Activated CD8-positive, alpha-beta memory T cell treated with anti-CD3 and anti-CD28 coated beads, Interleukin-2, amount 50 U/mL, for 1 hour (primary cell): ENCODE measurements around the gene SVIL.
"Not testable (repeated sequence)": the region's sequence is repeated elsewhere in the genome, so short reads cannot be mapped to it uniquely, and the experiment has no call there.

Experiments
- DNase-seq: peaks from one replicate; pipeline ENCODE4 v3.0.0-alpha.2; 2020; ENCODE audit errors: extremely low read depth

The SVIL gene

GRCh38 chr10:29541422-29542210 lies 93.2 kb downstream of the SVIL start:
- DNase-seq: no peak

DNA sequence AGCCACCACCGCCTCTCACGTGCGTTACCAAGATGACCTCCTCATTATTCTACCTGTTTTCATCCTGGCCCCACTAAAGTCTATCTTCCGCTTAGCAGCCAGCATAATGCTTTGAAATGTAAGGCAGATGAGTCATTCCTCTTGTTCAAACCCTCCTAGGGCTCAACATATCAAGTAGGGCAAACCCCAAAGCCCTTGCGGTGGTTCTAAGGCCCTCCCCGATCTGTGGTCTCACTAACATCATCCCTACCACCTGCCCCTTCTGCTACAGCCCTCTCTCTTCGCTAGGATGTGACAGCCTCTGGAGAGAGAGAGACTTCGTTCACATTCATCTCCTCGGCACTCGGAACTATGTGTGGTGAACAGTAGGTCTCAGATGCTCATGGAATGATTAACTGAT lies 94.8 kb downstream of the SVIL start:
- DNase-seq: no peak

DNA sequence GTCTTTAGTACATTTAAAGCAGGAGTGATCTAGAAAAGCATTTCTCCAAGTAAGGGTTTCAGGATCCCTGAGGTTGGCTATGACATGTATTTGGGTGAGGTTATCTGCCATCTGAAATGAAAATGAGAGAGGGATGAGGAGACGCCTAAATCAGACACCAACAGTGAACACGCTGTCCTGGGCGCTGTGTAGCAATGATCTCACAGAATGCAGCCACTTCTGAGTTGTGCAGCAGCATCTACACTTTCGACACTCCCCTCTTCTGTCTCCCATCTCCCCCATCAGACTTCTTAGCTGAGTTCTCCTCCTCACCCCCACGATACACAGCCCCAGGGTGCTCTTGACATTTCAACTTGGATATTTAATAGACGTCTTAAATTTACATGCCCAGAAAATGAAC lies 95.4 kb downstream of the SVIL start:
- DNase-seq: no peak

- DNase-seq: no peak
These were observed 97.0 kb downstream of the SVIL start for GRCh38 chr10:29537799-29538198.

DNA sequence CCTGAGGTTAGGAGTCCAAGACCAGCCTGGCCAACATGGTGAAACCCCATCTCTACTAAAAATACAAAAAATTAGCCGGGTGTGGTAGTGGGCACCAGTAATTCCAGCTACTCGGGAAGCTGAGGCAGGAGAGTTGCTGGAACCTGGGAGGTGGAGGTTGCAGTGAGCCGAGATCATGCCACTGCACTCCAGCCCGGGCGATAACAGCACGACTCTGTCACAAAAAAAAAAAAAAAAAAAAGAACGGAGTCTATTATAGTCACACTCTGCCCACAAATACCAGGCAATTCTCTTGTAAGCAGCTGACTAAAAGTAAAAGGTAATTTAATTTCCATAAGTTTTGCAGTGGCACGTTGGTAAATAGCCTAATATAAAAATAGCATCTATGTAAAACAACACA lies 98.1 kb downstream of the SVIL start:
- not testable (repeated sequence) for DNase-seq

- DNase-seq: no peak
These were observed 98.9 kb downstream of the SVIL start for GRCh38 chr10:29535778-29536453.

DNA sequence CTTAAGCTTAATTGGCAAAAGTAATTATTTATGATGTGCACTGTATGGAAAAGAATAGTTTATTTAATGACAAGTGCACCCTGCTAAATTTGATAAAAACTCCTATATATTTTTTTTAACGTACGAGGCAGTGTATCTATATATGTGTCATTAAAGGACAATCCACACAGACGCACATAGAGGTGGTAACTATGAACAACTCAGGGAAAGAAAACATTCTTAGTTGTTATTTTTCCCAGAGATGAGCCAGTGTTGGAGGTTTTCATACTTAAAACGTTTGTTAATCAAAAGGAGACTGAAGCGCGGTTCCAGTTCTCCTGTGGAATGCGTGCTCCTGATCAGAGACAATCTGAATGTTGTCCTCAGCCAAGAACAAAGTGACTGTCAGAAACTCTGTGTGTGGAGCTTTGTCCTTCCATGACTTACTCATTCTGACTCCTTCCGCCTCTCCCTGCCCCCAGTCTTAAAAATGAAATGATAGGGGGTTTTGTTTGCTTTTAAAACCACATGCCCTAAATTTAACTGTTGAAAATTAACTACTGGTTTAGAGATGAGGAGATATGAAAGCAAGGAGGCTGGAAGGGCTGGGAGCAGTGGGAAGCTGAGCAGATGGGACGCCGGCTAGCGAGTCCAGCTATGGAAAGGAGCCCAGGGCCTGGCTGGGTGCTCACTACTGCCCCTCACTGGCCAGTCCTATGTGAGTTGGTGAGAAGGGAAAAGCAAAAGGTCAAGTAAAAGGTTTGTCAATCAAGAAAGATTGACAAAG lies 99.6 kb downstream of the SVIL start:
- no peak for DNase-seq

DNA sequence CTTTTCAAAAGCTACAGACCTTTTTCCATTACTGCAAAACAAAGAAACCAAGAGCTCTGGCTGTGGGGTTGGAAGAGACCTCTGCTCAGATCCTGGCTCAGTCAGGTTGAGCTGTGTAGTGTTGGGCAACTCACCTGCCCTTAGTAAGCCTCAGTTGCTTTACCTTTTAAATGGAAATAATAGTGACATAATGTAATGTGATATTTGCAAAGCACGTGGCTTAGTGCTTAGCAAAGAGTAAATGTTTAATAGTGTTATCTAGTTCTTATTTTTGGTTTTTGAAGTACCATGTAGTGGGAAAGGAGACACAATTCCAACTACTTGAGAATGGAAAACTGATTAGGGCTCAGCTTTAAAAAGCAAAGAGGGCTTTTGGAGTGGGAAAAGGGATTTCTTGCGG lies 100.2 kb downstream of the SVIL start:
- DNase-seq: no peak

- no peak for DNase-seq
These were observed 101.0 kb downstream of the SVIL start for GRCh38 chr10:29533696-29534285.

GRCh38 chr10:29533046-29533445 lies 101.7 kb downstream of the SVIL start:
- no peak for DNase-seq

GRCh38 chr10:29532256-29532878 lies 102.4 kb downstream of the SVIL start:
- no peak for DNase-seq

GRCh38 chr10:29530112-29530976 lies 104.4 kb downstream of the SVIL start:
- no peak for DNase-seq

- DNase-seq: no peak
These were observed 105.6 kb downstream of the SVIL start for GRCh38 chr10:29529146-29529545.

DNA sequence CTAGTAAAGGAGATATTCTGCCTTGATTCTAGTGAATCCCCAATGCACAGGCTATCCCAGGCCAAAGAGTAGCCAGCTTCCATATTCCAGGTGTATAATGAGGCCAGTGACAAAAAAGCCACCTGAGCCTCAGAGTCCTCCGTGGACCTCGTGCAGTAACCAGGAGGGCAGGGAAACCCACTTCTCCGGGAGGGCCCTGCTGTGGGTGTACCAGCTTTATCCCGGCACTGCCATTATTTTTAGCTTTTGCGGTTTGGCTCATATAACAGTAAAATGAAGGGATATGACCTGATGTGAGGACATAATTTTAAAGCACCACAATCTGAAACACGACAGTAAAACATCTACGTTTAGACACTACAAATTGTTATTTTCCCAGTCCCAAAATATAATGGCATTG lies 109.0 kb downstream of the SVIL start:
- DNase-seq: no peak

GRCh38 chr10:29524720-29525119 lies 110.1 kb downstream of the SVIL start:
- no peak for DNase-seq

- no peak for DNase-seq
These were observed 110.5 kb downstream of the SVIL start for GRCh38 chr10:29524294-29524693.

GRCh38 chr10:29522918-29523317 lies 111.9 kb downstream of the SVIL start:
- no peak for DNase-seq

GRCh38 chr10:29522061-29522855 lies 112.5 kb downstream of the SVIL start:
- no peak for DNase-seq

DNA sequence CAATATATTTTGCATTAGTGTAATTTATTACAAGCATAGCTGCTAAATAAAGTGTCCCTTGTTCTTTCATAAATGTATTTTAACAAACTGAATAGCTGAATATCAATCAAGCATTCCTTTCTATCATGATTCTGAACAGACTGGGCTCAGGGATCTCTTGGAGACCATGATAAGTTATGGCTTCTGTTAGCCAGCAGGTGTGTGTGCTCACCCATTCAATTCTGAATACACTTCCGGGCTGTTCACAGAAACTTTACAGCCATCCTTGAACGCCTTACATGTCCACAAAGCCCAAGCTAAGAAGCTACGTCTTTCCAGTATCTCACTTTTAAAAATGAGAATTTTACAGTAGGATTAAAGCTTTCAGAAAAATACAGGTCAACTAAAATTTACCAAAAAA lies 115.1 kb downstream of the SVIL start:
- no peak for DNase-seq

DNA sequence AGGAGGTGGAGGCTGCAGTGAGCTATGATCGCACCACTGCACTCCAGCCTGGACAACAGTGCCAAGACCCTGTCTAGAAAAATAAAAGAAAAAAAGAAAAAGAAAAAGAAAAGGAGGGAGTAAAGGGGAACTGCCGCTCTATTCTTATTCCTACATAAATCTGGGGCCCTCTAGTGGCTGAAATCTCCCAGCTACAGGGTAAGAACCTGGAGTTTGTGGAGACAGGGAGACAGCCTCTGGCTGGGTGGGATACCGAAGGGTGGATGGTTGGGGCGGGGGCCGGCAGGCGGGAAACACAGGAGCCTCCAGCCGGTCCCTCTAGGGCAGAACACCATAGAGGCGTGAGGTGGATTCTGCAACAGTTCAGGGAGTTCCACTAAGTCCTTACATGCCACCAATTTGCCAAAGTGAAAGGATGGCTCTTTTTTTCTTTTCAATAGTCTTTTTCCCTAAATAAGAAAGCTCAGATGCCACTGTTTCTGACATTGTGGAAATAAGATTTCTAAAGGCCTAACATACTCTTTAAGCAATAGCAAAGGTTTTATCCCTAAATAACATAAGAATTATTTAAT lies 117.3 kb downstream of the SVIL start:
- DNase-seq: no peak
